ENCODE data around the gene EEF2K.

DNA sequence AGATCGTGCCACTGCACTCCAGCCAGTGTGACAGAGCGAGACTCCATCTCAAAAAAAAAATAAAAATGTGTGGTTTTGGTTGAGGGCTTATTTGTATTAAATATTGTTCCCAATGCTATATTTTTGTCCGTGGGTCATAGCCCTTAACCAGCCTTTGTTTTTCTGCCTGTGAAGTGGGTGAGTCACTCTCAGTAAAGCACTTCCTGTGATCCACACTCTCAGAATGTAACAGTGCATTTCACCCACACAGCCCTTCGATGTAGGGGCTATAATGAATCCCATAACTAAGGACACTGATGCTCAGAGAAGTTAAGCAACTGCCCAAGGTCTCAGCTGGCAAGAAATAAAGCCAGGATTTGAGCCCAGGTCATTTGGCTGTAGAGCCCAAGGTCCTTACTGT lies 56.4 kb downstream of the EEF2K start:
- TF ChIP-seq, protein P1, sequence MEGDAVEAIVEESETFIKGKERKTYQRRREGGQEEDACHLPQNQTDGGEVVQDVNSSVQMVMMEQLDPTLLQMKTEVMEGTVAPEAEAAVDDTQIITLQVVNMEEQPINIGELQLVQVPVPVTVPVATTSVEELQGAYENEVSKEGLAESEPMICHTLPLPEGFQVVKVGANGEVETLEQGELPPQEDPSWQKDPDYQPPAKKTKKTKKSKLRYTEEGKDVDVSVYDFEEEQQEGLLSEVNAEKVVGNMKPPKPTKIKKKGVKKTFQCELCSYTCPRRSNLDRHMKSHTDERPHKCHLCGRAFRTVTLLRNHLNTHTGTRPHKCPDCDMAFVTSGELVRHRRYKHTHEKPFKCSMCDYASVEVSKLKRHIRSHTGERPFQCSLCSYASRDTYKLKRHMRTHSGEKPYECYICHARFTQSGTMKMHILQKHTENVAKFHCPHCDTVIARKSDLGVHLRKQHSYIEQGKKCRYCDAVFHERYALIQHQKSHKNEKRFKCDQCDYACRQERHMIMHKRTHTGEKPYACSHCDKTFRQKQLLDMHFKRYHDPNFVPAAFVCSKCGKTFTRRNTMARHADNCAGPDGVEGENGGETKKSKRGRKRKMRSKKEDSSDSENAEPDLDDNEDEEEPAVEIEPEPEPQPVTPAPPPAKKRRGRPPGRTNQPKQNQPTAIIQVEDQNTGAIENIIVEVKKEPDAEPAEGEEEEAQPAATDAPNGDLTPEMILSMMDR (IDR thresholded peaks at IDR 0.05) = no peak
- TF ChIP-seq SMC3 (IDR thresholded peaks at IDR 0.05) = no peak
- TF ChIP-seq CEBPB (IDR thresholded peaks at IDR 0.05) = no peak
- TF ChIP-seq, protein P2, sequence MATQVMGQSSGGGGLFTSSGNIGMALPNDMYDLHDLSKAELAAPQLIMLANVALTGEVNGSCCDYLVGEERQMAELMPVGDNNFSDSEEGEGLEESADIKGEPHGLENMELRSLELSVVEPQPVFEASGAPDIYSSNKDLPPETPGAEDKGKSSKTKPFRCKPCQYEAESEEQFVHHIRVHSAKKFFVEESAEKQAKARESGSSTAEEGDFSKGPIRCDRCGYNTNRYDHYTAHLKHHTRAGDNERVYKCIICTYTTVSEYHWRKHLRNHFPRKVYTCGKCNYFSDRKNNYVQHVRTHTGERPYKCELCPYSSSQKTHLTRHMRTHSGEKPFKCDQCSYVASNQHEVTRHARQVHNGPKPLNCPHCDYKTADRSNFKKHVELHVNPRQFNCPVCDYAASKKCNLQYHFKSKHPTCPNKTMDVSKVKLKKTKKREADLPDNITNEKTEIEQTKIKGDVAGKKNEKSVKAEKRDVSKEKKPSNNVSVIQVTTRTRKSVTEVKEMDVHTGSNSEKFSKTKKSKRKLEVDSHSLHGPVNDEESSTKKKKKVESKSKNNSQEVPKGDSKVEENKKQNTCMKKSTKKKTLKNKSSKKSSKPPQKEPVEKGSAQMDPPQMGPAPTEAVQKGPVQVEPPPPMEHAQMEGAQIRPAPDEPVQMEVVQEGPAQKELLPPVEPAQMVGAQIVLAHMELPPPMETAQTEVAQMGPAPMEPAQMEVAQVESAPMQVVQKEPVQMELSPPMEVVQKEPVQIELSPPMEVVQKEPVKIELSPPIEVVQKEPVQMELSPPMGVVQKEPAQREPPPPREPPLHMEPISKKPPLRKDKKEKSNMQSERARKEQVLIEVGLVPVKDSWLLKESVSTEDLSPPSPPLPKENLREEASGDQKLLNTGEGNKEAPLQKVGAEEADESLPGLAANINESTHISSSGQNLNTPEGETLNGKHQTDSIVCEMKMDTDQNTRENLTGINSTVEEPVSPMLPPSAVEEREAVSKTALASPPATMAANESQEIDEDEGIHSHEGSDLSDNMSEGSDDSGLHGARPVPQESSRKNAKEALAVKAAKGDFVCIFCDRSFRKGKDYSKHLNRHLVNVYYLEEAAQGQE (IDR thresholded peaks at IDR 0.05) = no peak
- TF ChIP-seq, protein P3, sequence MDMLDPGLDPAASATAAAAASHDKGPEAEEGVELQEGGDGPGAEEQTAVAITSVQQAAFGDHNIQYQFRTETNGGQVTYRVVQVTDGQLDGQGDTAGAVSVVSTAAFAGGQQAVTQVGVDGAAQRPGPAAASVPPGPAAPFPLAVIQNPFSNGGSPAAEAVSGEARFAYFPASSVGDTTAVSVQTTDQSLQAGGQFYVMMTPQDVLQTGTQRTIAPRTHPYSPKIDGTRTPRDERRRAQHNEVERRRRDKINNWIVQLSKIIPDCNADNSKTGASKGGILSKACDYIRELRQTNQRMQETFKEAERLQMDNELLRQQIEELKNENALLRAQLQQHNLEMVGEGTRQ (IDR thresholded peaks at IDR 0.05) = no peak
